ENCODE results near the gene NLRP1. TPM values are rescaled to one million over a fixed set of nuclear protein-coding genes. Genes with fewer than 3 reads are reported as not detected.

Gene NLRP1
- total and polyA plus RNA-seq, 12 donors: 6.1 to 88.9 (median 28.5) TPM

DNA sequence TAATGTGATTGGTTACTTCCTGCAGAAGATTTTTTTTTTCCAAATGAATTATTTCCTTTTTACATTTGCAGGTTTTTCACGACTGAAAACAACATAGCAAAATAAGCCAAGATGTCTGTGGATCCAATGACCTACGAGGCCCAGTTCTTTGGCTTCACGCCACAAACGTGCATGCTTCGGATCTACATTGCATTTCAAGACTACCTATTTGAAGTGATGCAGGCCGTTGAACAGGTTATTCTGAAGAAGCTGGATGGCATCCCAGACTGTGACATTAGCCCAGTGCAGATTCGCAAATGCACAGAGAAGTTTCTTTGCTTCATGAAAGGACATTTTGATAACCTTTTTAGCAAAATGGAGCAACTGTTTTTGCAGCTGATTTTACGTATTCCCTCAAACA, 95.6 kb downstream of the NLRP1 start:
- H3K27ac ChIP-seq: no peak overlapping the region
- intact Hi-C loops (cut with DNase I): no loop called here
- no peak for DNase-seq
- 81 to 90% (median 86%) methylated on average over 8 of the region's 8 CpGs for WGBS, 4 donors
- H3K9me3 ChIP-seq (replicated peaks in 1 of 3): peaks cover 0 to 6% (median 0%) of the 10 kb centered on the region in 3 donors
- H3K27me3 ChIP-seq: no peaks in the 10 kb centered on the region
- H3K36me3 ChIP-seq (replicated peaks in 1 of 2): peaks cover 0 to 29% of the 10 kb centered on the region in 2 donors
- TF ChIP-seq, protein P1, sequence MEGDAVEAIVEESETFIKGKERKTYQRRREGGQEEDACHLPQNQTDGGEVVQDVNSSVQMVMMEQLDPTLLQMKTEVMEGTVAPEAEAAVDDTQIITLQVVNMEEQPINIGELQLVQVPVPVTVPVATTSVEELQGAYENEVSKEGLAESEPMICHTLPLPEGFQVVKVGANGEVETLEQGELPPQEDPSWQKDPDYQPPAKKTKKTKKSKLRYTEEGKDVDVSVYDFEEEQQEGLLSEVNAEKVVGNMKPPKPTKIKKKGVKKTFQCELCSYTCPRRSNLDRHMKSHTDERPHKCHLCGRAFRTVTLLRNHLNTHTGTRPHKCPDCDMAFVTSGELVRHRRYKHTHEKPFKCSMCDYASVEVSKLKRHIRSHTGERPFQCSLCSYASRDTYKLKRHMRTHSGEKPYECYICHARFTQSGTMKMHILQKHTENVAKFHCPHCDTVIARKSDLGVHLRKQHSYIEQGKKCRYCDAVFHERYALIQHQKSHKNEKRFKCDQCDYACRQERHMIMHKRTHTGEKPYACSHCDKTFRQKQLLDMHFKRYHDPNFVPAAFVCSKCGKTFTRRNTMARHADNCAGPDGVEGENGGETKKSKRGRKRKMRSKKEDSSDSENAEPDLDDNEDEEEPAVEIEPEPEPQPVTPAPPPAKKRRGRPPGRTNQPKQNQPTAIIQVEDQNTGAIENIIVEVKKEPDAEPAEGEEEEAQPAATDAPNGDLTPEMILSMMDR (IDR thresholded peaks at IDR 0.05): no peak
- TF ChIP-seq POLR2A (IDR thresholded peaks at IDR 0.05): no peak
- H3K4me3 ChIP-seq: no peak overlapping the region
- peaks cover 8 to 24% of the 10 kb centered on the region in 2 donors for H3K4me1 ChIP-seq (replicated peaks in 1 of 2)

GRCh38 chr17:5486206-5487124, 97.8 kb downstream of the NLRP1 start, which contains the start of gene MIS12:
MIS12 (plus strand) TSS chr17:5486566; CDS start chr17:5488863, 2,297 bp downstream.
- Histone ChIP-seq H3K4me1 (replicated peaks in 1 of 2) (peaks cover 8 to 27% of the 10 kb centered on the region in 2 donors), H3K36me3 (replicated peaks in 1 of 2) (peaks cover 0 to 30% of the 10 kb centered on the region in 2 donors), H3K9me3 (replicated peaks in 1 of 3) (no peaks in the 10 kb centered on the region), H3K27me3 (no peaks in the 10 kb centered on the region), H3K4me3 (peak within 1 kb of the TSS; percentile 71 to 92 (median 84)), H3K27ac (peak within 1 kb of the TSS; percentile 95 to 100 (median 98))
- peak; percentile 97 to 100 (median 100) for DNase-seq
- TF ChIP-seq, protein P1 (IDR thresholded peaks at IDR 0.05): peak in 1 of 6 experiments; percentile 16
- peak; percentile 64 to 85 for TF ChIP-seq POLR2A (IDR thresholded peaks at IDR 0.05)
- intact Hi-C loops (cut with DNase I): no loop called here
- WGBS, 4 donors: 1% methylated on average over 45 to 77 of the region's 77 CpGs

- peak in 2 of 7 donors; percentile 28 to 55 for DNase-seq
- intact Hi-C loops (cut with DNase I): no loop called here
- Histone ChIP-seq H3K27me3 (no peaks in the 10 kb centered on the region), H3K36me3 (replicated peaks in 1 of 2) (peaks cover 0 to 31% of the 10 kb centered on the region in 2 donors), H3K27ac (peak within 1 kb of the TSS; percentile 95 to 100 (median 98)), H3K4me1 (replicated peaks in 1 of 2) (peaks cover 8 to 30% of the 10 kb centered on the region in 2 donors), H3K9me3 (replicated peaks in 1 of 3) (no peaks in the 10 kb centered on the region), H3K4me3 (peak within 1 kb of the TSS; percentile 71 to 92 (median 84))
- WGBS, 4 donors: 5 to 9% (median 6%) methylated on average over 19 to 29 of the region's 29 CpGs
- TF ChIP-seq, protein P1 (IDR thresholded peaks at IDR 0.05): no peak
- TF ChIP-seq POLR2A (IDR thresholded peaks at IDR 0.05): peak in 1 of 2 donors; percentile 25
Observed at GRCh38 chr17:5485270-5486205, 98.8 kb downstream of the NLRP1 start, which contains the start of gene DERL2. DERL2 (minus strand) TSS chr17:5486178; CDS start chr17:5486161, 17 bp downstream.

Data from adrenal gland (tissue), 12 donors.